HG02610 (cell line): ENCODE measurements around the gene CACNA1H.

ENCODE experiments used
- ATAC-seq: cut with Tn5 transposase; IDR thresholded peaks from one replicate; pipeline ENCODE4 v1.9.1; 2021; ENCODE audit warnings: mild to moderate bottlenecking, moderate library complexity; ENCODE audit not compliant: unreplicated experiment

Gene CACNA1H

GRCh38 chr16:1210461-1210860 is 57.6 kb downstream of the CACNA1H start:
- ATAC-seq: no peak

- ATAC-seq: no peak
Observed at GRCh38 chr16:1211451-1212268, 58.8 kb downstream of the CACNA1H start.

GRCh38 chr16:1212616-1213194 is 59.8 kb downstream of the CACNA1H start:
- no peak for ATAC-seq

GRCh38 chr16:1213231-1213630 is 60.3 kb downstream of the CACNA1H start:
- no peak for ATAC-seq

GRCh38 chr16:1213796-1214372 is 61.0 kb downstream of the CACNA1H start:
- no peak for ATAC-seq

GRCh38 chr16:1214719-1215118 is 61.8 kb downstream of the CACNA1H start:
- no peak for ATAC-seq

GRCh38 chr16:1215574-1216295 is 62.8 kb downstream of the CACNA1H start:
- no peak for ATAC-seq

- ATAC-seq: no peak
Observed at GRCh38 chr16:1216296-1216619, 63.4 kb downstream of the CACNA1H start.

GRCh38 chr16:1216681-1217400 is 63.9 kb downstream of the CACNA1H start:
- ATAC-seq: no peak

- no peak for ATAC-seq
Observed at GRCh38 chr16:1217526-1217925, 64.6 kb downstream of the CACNA1H start.

GRCh38 chr16:1218061-1218929 is 65.4 kb downstream of the CACNA1H start:
- ATAC-seq: no peak

GRCh38 chr16:1218930-1219611 is 66.2 kb downstream of the CACNA1H start:
- ATAC-seq: no peak

GRCh38 chr16:1220098-1220728 is 67.3 kb downstream of the CACNA1H start:
- no peak for ATAC-seq

GRCh38 chr16:1220841-1221627 is 68.1 kb downstream of the CACNA1H start:
- ATAC-seq: no peak

GRCh38 chr16:1221628-1222552 is 69.0 kb downstream of the CACNA1H start:
- ATAC-seq: no peak

GRCh38 chr16:1222553-1223354 is 69.8 kb downstream of the CACNA1H start:
- no peak for ATAC-seq
